HL-60 (cell line): Measurements from ENCODE around the gene DNAJB1.

Experiments
- GABPA ChIP-seq: IDR thresholded peaks from 2 replicates; pipeline ENCODE4 v1.6.1; 2012; ENCODE audit warnings: low read depth
- POLR2AphosphoS5 ChIP-seq: IDR thresholded peaks from 2 replicates; pipeline ENCODE4 v1.6.1; 2012; ENCODE audit warnings: low read depth
- SPI1 ChIP-seq: IDR thresholded peaks from 2 replicates; pipeline ENCODE4 v1.6.1; 2012; ENCODE audit warnings: low read depth, mild to moderate bottlenecking, borderline replicate concordance
- TF ChIP-seq, protein P1 (sequence below): IDR thresholded peaks from 2 replicates; pipeline ENCODE4 v1.6.1; 2012; ENCODE audit warnings: low read depth; ENCODE audit not compliant: insufficient replicate concordance
- TF ChIP-seq, protein P2 (sequence below): IDR thresholded peaks from one replicate; pipeline ENCODE4 v1.5.1; 2011; ENCODE audit warnings: low read length, control low read depth, inconsistent platforms; ENCODE audit not compliant: insufficient read depth

DNA sequence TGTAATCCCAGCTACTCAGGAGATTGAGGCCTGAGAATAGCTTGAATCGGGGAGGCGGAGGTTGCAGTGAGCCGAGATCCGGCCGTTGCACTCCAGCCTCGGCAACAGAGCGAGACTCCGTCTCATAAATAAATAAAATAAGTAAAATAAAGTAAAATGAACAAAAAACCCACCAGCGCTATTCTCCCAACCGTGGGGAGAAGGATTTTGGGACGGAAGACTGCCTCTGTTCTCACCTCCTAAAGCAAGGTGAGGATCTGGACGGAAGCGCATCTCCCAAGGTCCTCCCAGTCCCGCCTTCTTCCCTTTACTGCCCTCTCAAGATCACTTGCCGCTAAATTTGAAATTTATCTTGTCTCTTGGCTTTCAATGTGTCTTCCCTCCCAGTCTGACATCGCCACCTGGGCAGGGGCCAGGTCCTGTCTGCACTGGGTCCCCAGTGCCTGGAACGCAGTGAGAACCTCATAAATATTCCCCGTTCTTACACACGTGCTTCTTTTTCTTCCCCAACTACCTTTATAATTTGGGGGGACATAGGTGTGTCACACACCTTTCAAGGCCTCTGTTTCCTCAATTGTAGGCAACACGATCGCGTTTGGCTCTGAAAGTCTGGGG is 1.2 kb upstream of the DNAJB1 start:
- TF ChIP-seq, protein P1, sequence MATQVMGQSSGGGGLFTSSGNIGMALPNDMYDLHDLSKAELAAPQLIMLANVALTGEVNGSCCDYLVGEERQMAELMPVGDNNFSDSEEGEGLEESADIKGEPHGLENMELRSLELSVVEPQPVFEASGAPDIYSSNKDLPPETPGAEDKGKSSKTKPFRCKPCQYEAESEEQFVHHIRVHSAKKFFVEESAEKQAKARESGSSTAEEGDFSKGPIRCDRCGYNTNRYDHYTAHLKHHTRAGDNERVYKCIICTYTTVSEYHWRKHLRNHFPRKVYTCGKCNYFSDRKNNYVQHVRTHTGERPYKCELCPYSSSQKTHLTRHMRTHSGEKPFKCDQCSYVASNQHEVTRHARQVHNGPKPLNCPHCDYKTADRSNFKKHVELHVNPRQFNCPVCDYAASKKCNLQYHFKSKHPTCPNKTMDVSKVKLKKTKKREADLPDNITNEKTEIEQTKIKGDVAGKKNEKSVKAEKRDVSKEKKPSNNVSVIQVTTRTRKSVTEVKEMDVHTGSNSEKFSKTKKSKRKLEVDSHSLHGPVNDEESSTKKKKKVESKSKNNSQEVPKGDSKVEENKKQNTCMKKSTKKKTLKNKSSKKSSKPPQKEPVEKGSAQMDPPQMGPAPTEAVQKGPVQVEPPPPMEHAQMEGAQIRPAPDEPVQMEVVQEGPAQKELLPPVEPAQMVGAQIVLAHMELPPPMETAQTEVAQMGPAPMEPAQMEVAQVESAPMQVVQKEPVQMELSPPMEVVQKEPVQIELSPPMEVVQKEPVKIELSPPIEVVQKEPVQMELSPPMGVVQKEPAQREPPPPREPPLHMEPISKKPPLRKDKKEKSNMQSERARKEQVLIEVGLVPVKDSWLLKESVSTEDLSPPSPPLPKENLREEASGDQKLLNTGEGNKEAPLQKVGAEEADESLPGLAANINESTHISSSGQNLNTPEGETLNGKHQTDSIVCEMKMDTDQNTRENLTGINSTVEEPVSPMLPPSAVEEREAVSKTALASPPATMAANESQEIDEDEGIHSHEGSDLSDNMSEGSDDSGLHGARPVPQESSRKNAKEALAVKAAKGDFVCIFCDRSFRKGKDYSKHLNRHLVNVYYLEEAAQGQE: no peak
- TF ChIP-seq, protein P2, sequence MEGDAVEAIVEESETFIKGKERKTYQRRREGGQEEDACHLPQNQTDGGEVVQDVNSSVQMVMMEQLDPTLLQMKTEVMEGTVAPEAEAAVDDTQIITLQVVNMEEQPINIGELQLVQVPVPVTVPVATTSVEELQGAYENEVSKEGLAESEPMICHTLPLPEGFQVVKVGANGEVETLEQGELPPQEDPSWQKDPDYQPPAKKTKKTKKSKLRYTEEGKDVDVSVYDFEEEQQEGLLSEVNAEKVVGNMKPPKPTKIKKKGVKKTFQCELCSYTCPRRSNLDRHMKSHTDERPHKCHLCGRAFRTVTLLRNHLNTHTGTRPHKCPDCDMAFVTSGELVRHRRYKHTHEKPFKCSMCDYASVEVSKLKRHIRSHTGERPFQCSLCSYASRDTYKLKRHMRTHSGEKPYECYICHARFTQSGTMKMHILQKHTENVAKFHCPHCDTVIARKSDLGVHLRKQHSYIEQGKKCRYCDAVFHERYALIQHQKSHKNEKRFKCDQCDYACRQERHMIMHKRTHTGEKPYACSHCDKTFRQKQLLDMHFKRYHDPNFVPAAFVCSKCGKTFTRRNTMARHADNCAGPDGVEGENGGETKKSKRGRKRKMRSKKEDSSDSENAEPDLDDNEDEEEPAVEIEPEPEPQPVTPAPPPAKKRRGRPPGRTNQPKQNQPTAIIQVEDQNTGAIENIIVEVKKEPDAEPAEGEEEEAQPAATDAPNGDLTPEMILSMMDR: no peak
- TF ChIP-seq POLR2AphosphoS5 (no peak), SPI1 (no peak), GABPA (no peak)
